ENCODE results near the gene DCDC2B.
A peak's percentile ranks its signal among the peaks of the same experiment; 100 is the strongest.
"Not testable (repeated sequence)": the region's sequence is repeated elsewhere in the genome, so short reads cannot be mapped to it uniquely, and the experiment has no call there.

The DCDC2B gene

GRCh38 chr1:32208891-32209328 is at the start of gene DCDC2B:
Gene DCDC2B (plus strand): TSS chr1:32209089. CDS start chr1:32209094, 5 bp downstream.
- no peak for DNase-seq

GRCh38 chr1:32159189-32159588 is 49.7 kb upstream of the DCDC2B start:
- DNase-seq, result no peak

- DNase-seq, result no peak
Observed at GRCh38 chr1:32163405-32163804, 45.5 kb upstream of the DCDC2B start.

GRCh38 chr1:32165633-32166032 is 43.3 kb upstream of the DCDC2B start:
- not testable (repeated sequence) for DNase-seq

GRCh38 chr1:32170991-32171390 is 37.9 kb upstream of the DCDC2B start:
- no peak for DNase-seq

GRCh38 chr1:32172621-32173245 is 36.2 kb upstream of the DCDC2B start:
- DNase-seq, result no peak

GRCh38 chr1:32178380-32179192 is 30.3 kb upstream of the DCDC2B start:
- no peak for DNase-seq

GRCh38 chr1:32179193-32179442 is 29.8 kb upstream of the DCDC2B start:
- no peak for DNase-seq

GRCh38 chr1:32179443-32180185 is 29.3 kb upstream of the DCDC2B start, which contains the start of gene TXLNA:
Gene TXLNA (plus strand): TSS chr1:32179675. CDS start chr1:32180346, 671 bp downstream.
- DNase-seq, result peak; percentile 83 to 88

- DNase-seq, result peak in 1 of 2 donors; percentile 24
Observed at GRCh38 chr1:32180186-32181060, 28.5 kb upstream of the DCDC2B start.

GRCh38 chr1:32181065-32181464 is 27.8 kb upstream of the DCDC2B start:
- DNase-seq, result no peak

GRCh38 chr1:32181563-32181962 is 27.3 kb upstream of the DCDC2B start:
- no peak for DNase-seq

- no peak for DNase-seq
Observed at GRCh38 chr1:32182060-32182459, 26.8 kb upstream of the DCDC2B start.

- no peak for DNase-seq
Observed at GRCh38 chr1:32184650-32185049, 24.2 kb upstream of the DCDC2B start.

GRCh38 chr1:32186077-32186476 is 22.8 kb upstream of the DCDC2B start:
- DNase-seq, result no peak

- DNase-seq, result no peak
Observed at GRCh38 chr1:32186491-32186890, 22.4 kb upstream of the DCDC2B start.

GRCh38 chr1:32187850-32188249 is 21.0 kb upstream of the DCDC2B start:
- DNase-seq, result no peak

- no peak for DNase-seq
Observed at GRCh38 chr1:32192220-32192948, 16.5 kb upstream of the DCDC2B start.

- DNase-seq, result no peak
Observed at GRCh38 chr1:32194984-32195383, 13.9 kb upstream of the DCDC2B start.

- DNase-seq, result no peak
Observed at GRCh38 chr1:32195531-32195930, 13.4 kb upstream of the DCDC2B start.

- no peak for DNase-seq
Observed at GRCh38 chr1:32195972-32196823, 12.7 kb upstream of the DCDC2B start.
